SK-N-SH (cell line): ENCODE measurements around the gene CCDC116. TPM values are rescaled to one million over a fixed set of nuclear protein-coding genes. Genes with fewer than 3 reads are reported as not detected.

Source experiments
- CTCF ChIA-PET: fragments of 300-600, 350-600 bp; formaldehyde crosslinking; extraction: SDS; loops from one replicate; lab custom pipeline; 2021; lab: Yijun Ruan, JAX
- POLR2A ChIA-PET: fragments of 350-600 bp; sonication (Branson Sonifier 250); formaldehyde crosslinking; extraction: SDS; loops from one replicate; lab custom pipeline; 2020; ENCODE audit warnings: antibody characterized with exemption, inconsistent platforms; lab: Yijun Ruan, JAX
- DNase-seq: peaks from one replicate; pipeline ENCODE4 v3.0.0; 2012
- H2AFZ ChIP-seq: fragments of 200-600 bp; sonication (generic); 2 replicates; pipeline ENCODE4 v1.8.1; 2016; ENCODE audit warnings: antibody characterized with exemption, mild to moderate bottlenecking, low read depth
- H3F3A ChIP-seq: fragments of 200-600 bp; sonication (generic); replicated peaks from 2 replicates; pipeline ENCODE3; 2016; ENCODE audit warnings: antibody characterized with exemption, mild to moderate bottlenecking; ENCODE audit not compliant: insufficient read depth
- H3K27ac ChIP-seq, 2 experiments: fragments of 200-500 bp in 1 of 2; fragments of 200-600 bp in 1 of 2; sonication (Bioruptor generic) in 1 of 2; sonication (generic), shearing (Covaris generic) in 1 of 2; 2 replicates each; pipeline versions ENCODE4 v1.5.1 to v1.6.1; 2014 to 2016; ENCODE audit warnings: low read depth in 2 of 2, inconsistent platforms in 1 of 2, low read length in 1 of 2, mild to moderate bottlenecking in 1 of 2, mixed read lengths in 1 of 2
- H3K27me3 ChIP-seq: fragments of 200-600 bp; sonication (generic), shearing (Covaris generic); 2 replicates; pipeline ENCODE4 v1.6.1; 2016; ENCODE audit warnings: mixed run types; ENCODE audit not compliant: insufficient read depth
- H3K36me3 ChIP-seq, 2 experiments: fragments of 200-500 bp in 1 of 2; fragments of 200-600 bp in 1 of 2; sonication (Bioruptor generic) in 1 of 2; sonication (generic) in 1 of 2; replicated peaks in 1 of 2; 2 replicates each; pipeline versions ENCODE3 to v1.5.1; 2014 to 2016; ENCODE audit warnings: low read length in 1 of 2, mild to moderate bottlenecking in 1 of 2; ENCODE audit not compliant: insufficient read depth in 2 of 2, control insufficient read depth in 1 of 2
- H3K4me1 ChIP-seq, 2 experiments: fragments of 200-500 bp in 1 of 2; fragments of 200-600 bp in 1 of 2; sonication (Bioruptor generic) in 1 of 2; sonication (generic), shearing (Covaris generic) in 1 of 2; 2 replicates each; pipeline versions ENCODE4 v1.5.1 to v1.6.1; 2014 to 2016; ENCODE audit warnings: low read depth in 1 of 2, low read length in 1 of 2, mixed run types in 1 of 2; ENCODE audit not compliant: insufficient read depth in 2 of 2, control insufficient read depth in 1 of 2
- H3K4me2 ChIP-seq: fragments of 200-600 bp; sonication (generic), shearing (Covaris generic); 2 replicates; pipeline ENCODE4 v1.6.1; 2017; ENCODE audit warnings: mixed run types
- H3K4me3 ChIP-seq, 2 experiments: fragments of 200-500 bp in 1 of 2; fragments of 200-600 bp in 1 of 2; sonication (Bioruptor generic) in 1 of 2; sonication (generic), shearing (Covaris generic) in 1 of 2; 2 replicates each; pipeline versions ENCODE4 v1.5.1 to v1.8.1; 2014 to 2016; ENCODE audit warnings: low read depth in 2 of 2, inconsistent platforms in 1 of 2, low read length in 1 of 2, mild to moderate bottlenecking in 1 of 2, mixed read lengths in 1 of 2, moderate library complexity in 1 of 2
- H3K79me2 ChIP-seq: fragments of 200-600 bp; sonication (generic); 2 replicates; pipeline ENCODE4 v1.8.1; 2017; ENCODE audit warnings: mild to moderate bottlenecking; ENCODE audit not compliant: insufficient read depth
- H3K9ac ChIP-seq: fragments of 200-600 bp; sonication (generic); 2 replicates; pipeline ENCODE4 v1.6.1; 2017; ENCODE audit warnings: mixed run types
- H3K9me2 ChIP-seq: fragments of 200-600 bp; sonication (generic); 2 replicates; pipeline ENCODE4 v1.6.1; 2017; ENCODE audit warnings: mixed run types
- H3K9me3 ChIP-seq: fragments of 200-600 bp; sonication (generic); 2 replicates; pipeline ENCODE4 v1.6.1; 2017; ENCODE audit warnings: mixed run types, mild to moderate bottlenecking, moderate library complexity
- H4K20me1 ChIP-seq: fragments of 200-600 bp; sonication (generic); 2 replicates; pipeline ENCODE4 v1.6.1; 2017; ENCODE audit warnings: mild to moderate bottlenecking, mixed run types; ENCODE audit not compliant: insufficient read depth
- CHD2 ChIP-seq: fragments of 150-350 bp; IDR thresholded peaks from 2 replicates; pipeline ENCODE4 v1.6.1; 2018; ENCODE audit warnings: low read length; ENCODE audit not compliant: partially characterized antibody
- CTCF ChIP-seq: fragments of 200-600 bp; sonication (generic); IDR thresholded peaks from 2 replicates; pipeline ENCODE4 v1.6.1; 2017; ENCODE audit warnings: antibody characterized with exemption, mild to moderate bottlenecking, moderate library complexity
- ELF1 ChIP-seq: IDR thresholded peaks from 2 replicates; pipeline ENCODE4 v1.4.0; 2012
- EP300 ChIP-seq, 2 experiments: IDR thresholded peaks; 2 replicates each; pipeline versions ENCODE4 v1.4.0 to v1.6.1; 2012; ENCODE audit warnings: borderline replicate concordance in 1 of 2, low read depth in 1 of 2, low read length in 1 of 2
- GABPA ChIP-seq: IDR thresholded peaks from 2 replicates; pipeline ENCODE4 v1.4.0; 2012; ENCODE audit warnings: low read depth, mild to moderate bottlenecking
- GATA2 ChIP-seq: sonication (generic); formaldehyde crosslinking; IDR thresholded peaks from 2 replicates; pipeline ENCODE4 v1.5.0; 2020; ENCODE audit warnings: mild to moderate bottlenecking, missing genetic modification reagents
- JUND ChIP-seq: IDR thresholded peaks from 2 replicates; pipeline ENCODE4 v1.4.0; 2012
- MAX ChIP-seq: IDR thresholded peaks from 2 replicates; pipeline ENCODE4 v1.4.0; 2012; ENCODE audit warnings: low read depth
- MEF2A ChIP-seq: IDR thresholded peaks from 2 replicates; pipeline ENCODE4 v1.4.0; 2012; ENCODE audit warnings: low read depth, borderline replicate concordance
- NFIC ChIP-seq: IDR thresholded peaks from 2 replicates; pipeline ENCODE4 v1.4.0; 2012; ENCODE audit warnings: borderline replicate concordance
- PBX3 ChIP-seq: IDR thresholded peaks from 2 replicates; pipeline ENCODE4; 2012
- POLR2AphosphoS5 ChIP-seq: IDR thresholded peaks from 2 replicates; pipeline ENCODE4 v1.6.1; 2012; ENCODE audit warnings: low read depth, low read length
- RAD21 ChIP-seq: IDR thresholded peaks from 2 replicates; pipeline ENCODE4 v1.6.1; 2012; ENCODE audit warnings: mild to moderate bottlenecking, low read length
- REST ChIP-seq: IDR thresholded peaks from 2 replicates; pipeline ENCODE4 v1.6.1; 2012; ENCODE audit warnings: mild to moderate bottlenecking, low read depth, low read length, moderate library complexity
- RXRA ChIP-seq: IDR thresholded peaks from 2 replicates; pipeline ENCODE4 v1.4.0; 2012; ENCODE audit warnings: low read depth, mild to moderate bottlenecking, borderline replicate concordance
- SMC3 ChIP-seq: IDR thresholded peaks from 2 replicates; pipeline ENCODE4 v1.6.1; 2012; ENCODE audit warnings: low read depth, low read length, improper control_type of control experiment
- TEAD4 ChIP-seq: IDR thresholded peaks from 2 replicates; pipeline ENCODE4 v1.4.0; 2012; ENCODE audit warnings: mild to moderate bottlenecking, borderline replicate concordance; ENCODE audit not compliant: insufficient read depth
- YY1 ChIP-seq: IDR thresholded peaks from 2 replicates; pipeline ENCODE4 v1.4.0; 2012; ENCODE audit warnings: low read depth, mild to moderate bottlenecking
- WGBS: methylation state at CpG from one replicate; pipeline ENCODE4 v1.1.6; 2017; ENCODE audit warnings: low lambda C conversion rate; 5-methylcytosine and 5-hydroxymethylcytosine counted together
- polyA plus RNA-seq, 3 experiments: library from polyadenylated mRNA; depleted of rRNA; stranded (reverse); fragments of >200 nt; gene quantifications; 2 replicates each; pipeline ENCODE4 v1.2.3, GENCODE V29; 2012

The CCDC116 gene
- polyA plus RNA-seq, 1 of the 3 experiments (the other 2 are of a cell fraction) = 0.28 TPM

- Histone ChIP-seq H3K27ac (no peak overlapping the region), H3K4me3 (no peak overlapping the region), H4K20me1 (no peaks in the 10 kb centered on the region), H3K36me3 (no peaks in the 10 kb centered on the region), H3K9me2 (no peaks in the 10 kb centered on the region), H3K9ac (no peak overlapping the region), H3K4me1 (peaks cover 0 to under 1% of the 10 kb centered on the region in 2 experiments; a peak in 1 of 4 replicates), H3K9me3 (no peaks in the 10 kb centered on the region), H3K4me2 (no peak overlapping the region), H2AFZ (no peak overlapping the region), H3F3A (no peaks in the 10 kb centered on the region), H3K27me3 (no peaks in the 10 kb centered on the region), H3K79me2 (peaks cover 7% of the 10 kb centered on the region; the same call in 1 of the 2 replicates)
- ChIA-PET POLR2A (no interaction called here), CTCF (interaction anchor here (1.3 to 3.1 kb wide), 3 partner anchors 9 to 304 kb away, joined by 3 to 12 read pairs (median 9); partner anchors contain the start of gene SDF2L1)
- WGBS = 93% methylated on average over 5 of the region's 16 CpGs
- no peak for DNase-seq
- TF ChIP-seq CHD2 = no peak
- no peak for TF ChIP-seq MAX
- no peak for TF ChIP-seq TEAD4
Measured at GRCh38 chr22:21634081-21634480, 1.5 kb downstream of the CCDC116 start.

DNA sequence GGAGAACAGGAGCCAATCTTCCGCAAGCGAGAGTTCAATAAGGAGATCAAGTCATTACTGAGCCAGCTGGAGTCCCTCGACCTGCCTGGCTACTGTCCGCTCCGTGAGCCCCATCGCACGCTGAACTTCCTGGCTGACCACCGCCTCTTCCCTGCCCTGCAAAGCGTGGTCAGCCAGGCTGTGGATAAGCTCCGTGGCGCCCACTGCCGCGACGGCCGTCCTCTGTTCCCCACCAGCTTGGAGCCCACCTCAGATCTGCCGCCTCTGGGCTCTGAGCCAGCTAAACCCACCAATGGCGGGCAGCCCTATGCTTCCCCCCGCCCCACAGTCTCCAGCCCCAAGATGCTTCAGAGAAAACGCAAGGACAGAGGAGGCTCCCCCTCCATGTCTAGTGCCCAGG, 2.3 kb downstream of the CCDC116 start:
- ChIA-PET CTCF (interaction anchor here (1.9 to 3.1 kb wide), 2 partner anchors 8 to 12 kb away, joined by 9 to 12 read pairs; partner anchors contain the start of gene SDF2L1), POLR2A (no interaction called here)
- Histone ChIP-seq H3K36me3 (no peaks in the 10 kb centered on the region), H3K9me2 (no peaks in the 10 kb centered on the region), H3K4me1 (no peaks in the 10 kb centered on the region), H3K4me3 (no peak overlapping the region), H3K9ac (no peak overlapping the region), H3K9me3 (no peaks in the 10 kb centered on the region), H3K4me2 (no peak overlapping the region), H4K20me1 (no peaks in the 10 kb centered on the region), H3F3A (no peaks in the 10 kb centered on the region), H3K27me3 (no peaks in the 10 kb centered on the region), H3K27ac (no peak overlapping the region), H3K79me2 (no peaks in the 10 kb centered on the region), H2AFZ (no peak overlapping the region)
- DNase-seq = no peak
- TF ChIP-seq REST (no peak), CTCF (no peak), GABPA (no peak), POLR2AphosphoS5 (no peak), YY1 (no peak), PBX3 (no peak), CHD2 (no peak), MEF2A (no peak), NFIC (no peak), SMC3 (no peak), RAD21 (no peak), GATA2 (CRISPR knock-in tag) (no peak), ELF1 (no peak), EP300 (IDR thresholded peaks at IDR 0.05; ENCODE audit: borderline replicate concordance in 1 of 2, low read depth in 1 of 2, low read length in 1 of 2) (no peak), JUND (no peak), RXRA (no peak)
- WGBS = 100% methylated on average over 9 of the region's 19 CpGs
